ENCODE results near the gene ARHGEF25. TPM values are rescaled to one million over a fixed set of nuclear protein-coding genes. Genes with fewer than 3 reads are reported as not detected.
"Not testable (repeated sequence)": the region's sequence is repeated elsewhere in the genome, so short reads cannot be mapped to it uniquely, and the experiment has no call there.

ARHGEF25 gene
- total RNA-seq, 2 donors from 2014 or later, result 12.7 to 20.1 TPM

DNA sequence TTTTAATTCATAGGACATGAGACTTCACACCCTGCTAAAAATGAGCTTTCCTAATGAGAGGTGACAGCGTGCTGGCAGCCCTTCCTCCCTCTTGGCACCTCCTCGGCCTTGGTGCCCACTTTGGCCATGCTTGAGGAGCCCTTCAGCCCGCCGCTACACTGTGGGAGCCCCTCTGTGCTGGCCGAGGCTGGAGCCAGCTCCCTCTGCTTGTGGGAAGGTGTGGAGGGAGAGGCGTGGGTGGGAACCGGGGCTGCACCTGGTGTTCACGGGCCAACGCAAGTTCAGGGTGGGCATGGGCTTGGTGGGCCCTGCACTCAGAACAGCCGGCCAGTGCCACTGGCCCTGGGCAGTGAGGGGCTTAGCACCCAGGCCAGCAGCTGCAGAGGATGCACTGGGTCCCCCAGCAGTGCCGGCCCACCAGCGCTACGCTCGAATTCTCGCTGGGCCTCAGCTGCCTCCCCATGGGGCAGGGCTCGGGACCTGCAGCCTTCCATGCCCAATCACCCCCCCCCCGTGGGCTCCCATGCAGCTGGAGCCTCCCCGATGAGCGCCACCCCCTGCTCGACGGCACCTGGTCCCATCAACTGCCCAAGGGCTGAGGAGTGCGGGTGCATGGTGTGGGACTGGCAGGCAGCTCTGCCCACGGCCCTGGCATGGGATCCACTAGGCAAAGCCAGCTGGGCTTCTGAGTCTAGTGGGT, 44.5 kb downstream of the ARHGEF25 start:
- Histone ChIP-seq H3K4me1 (ENCODE audit: control insufficient read depth, insufficient read depth, low read length) (no peaks in the 10 kb centered on the region), H3K4me3 (ENCODE audit: low read length) (no peak overlapping the region), H3K9me3 (ENCODE audit: control insufficient read depth, low read length) (peaks cover 40% of the 10 kb centered on the region), H3K36me3 (ENCODE audit: control insufficient read depth, insufficient read depth, low read length) (no peaks in the 10 kb centered on the region), H3K9ac (ENCODE audit: extremely low read depth, low read length, poor library complexity, severe bottlenecking) (no peak overlapping the region), H3K27me3 (ENCODE audit: control insufficient read depth, insufficient read depth, low read length, poor library complexity, severe bottlenecking) (no peaks in the 10 kb centered on the region), H3K27ac (ENCODE audit: low read depth, low read length) (no peak overlapping the region)
- 81 to 90% methylated on average over 2 to 23 of the region's 23 CpGs for WGBS, 2 experiments (ENCODE audit: insufficient coverage in 1 of 2, insufficient read length in 1 of 2)
- no peak overlapping the region for H3K4me3 Mint-ChIP-seq
- no peaks in the 10 kb centered on the region for H3K36me3 Mint-ChIP-seq (ENCODE audit: low read depth)
- H3K27ac Mint-ChIP-seq, result no peak overlapping the region
- H3K4me1 Mint-ChIP-seq, result no peaks in the 10 kb centered on the region
- TF ChIP-seq, protein P1, sequence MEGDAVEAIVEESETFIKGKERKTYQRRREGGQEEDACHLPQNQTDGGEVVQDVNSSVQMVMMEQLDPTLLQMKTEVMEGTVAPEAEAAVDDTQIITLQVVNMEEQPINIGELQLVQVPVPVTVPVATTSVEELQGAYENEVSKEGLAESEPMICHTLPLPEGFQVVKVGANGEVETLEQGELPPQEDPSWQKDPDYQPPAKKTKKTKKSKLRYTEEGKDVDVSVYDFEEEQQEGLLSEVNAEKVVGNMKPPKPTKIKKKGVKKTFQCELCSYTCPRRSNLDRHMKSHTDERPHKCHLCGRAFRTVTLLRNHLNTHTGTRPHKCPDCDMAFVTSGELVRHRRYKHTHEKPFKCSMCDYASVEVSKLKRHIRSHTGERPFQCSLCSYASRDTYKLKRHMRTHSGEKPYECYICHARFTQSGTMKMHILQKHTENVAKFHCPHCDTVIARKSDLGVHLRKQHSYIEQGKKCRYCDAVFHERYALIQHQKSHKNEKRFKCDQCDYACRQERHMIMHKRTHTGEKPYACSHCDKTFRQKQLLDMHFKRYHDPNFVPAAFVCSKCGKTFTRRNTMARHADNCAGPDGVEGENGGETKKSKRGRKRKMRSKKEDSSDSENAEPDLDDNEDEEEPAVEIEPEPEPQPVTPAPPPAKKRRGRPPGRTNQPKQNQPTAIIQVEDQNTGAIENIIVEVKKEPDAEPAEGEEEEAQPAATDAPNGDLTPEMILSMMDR (conservative IDR thresholded peaks at IDR 0.05), result no peak
- DNase-seq, result no peak
- H3K27me3 Mint-ChIP-seq (ENCODE audit: insufficient read depth), result peaks cover 25% of the 10 kb centered on the region
- H3K9me3 Mint-ChIP-seq, result peaks cover 68% of the 10 kb centered on the region

DNA sequence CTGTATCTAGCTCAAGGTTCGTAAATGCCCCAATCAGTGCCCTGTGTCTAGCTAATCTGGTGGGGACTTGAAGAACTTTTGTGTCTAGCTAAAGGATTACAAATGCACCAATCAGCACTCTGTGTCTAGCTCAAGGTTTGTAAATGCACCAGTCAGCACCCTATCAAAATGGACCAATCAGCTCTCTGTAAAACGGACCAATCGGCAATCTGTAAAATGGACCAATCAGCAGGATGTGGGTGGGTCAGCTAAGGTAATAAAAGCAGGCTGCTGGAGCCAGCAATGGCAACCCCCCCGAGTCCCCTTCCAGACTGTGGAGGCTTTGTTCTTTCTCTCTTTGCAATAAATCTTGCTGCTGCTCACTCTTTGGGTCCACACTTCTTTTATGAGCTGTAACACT, 45.2 kb downstream of the ARHGEF25 start:
- DNase-seq; H3K27me3 ChIP-seq (ENCODE audit: control insufficient read depth, insufficient read depth, low read length, poor library complexity, severe bottlenecking); H3K36me3 Mint-ChIP-seq (ENCODE audit: low read depth); H3K36me3 ChIP-seq (ENCODE audit: control insufficient read depth, insufficient read depth, low read length); H3K9ac ChIP-seq (ENCODE audit: extremely low read depth, low read length, poor library complexity, severe bottlenecking); H3K4me1 ChIP-seq (ENCODE audit: control insufficient read depth, insufficient read depth, low read length); H3K27ac ChIP-seq (ENCODE audit: low read depth, low read length); H3K4me3 Mint-ChIP-seq; H3K4me3 ChIP-seq (ENCODE audit: low read length); H3K27ac Mint-ChIP-seq; H3K4me1 Mint-ChIP-seq: not testable (repeated sequence)
- Mint-ChIP-seq H3K9me3 (peaks cover 72% of the 10 kb centered on the region), H3K27me3 (ENCODE audit: insufficient read depth) (peaks cover 25% of the 10 kb centered on the region)
- 81 to 85% methylated on average over 4 of the region's 4 CpGs for WGBS, 2 experiments (ENCODE audit: insufficient coverage in 1 of 2, insufficient read length in 1 of 2)
- peaks cover 47% of the 10 kb centered on the region for H3K9me3 ChIP-seq (ENCODE audit: control insufficient read depth, low read length)

DNA sequence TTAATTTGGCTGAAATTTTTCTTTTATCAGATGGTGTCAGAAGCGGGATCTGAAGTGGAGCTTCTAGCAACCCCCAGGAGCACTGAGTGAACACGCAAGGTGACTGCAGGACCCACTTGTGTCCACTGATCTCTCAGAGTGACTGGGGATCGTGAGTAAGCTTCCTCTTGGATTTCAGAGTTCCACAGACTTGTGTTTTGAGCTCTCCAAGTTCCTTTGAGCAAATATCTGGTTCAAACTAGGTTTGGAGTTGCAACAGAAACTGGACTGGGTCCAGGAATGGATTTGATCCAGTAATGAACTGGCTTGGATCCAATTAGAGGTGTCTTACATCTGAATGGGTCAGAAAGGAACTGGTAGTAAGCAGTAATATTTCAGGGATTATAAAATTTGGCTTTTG, 46.5 kb downstream of the ARHGEF25 start:
- no peak overlapping the region for H3K4me3 Mint-ChIP-seq
- peaks cover 26% of the 10 kb centered on the region for H3K27me3 Mint-ChIP-seq (ENCODE audit: insufficient read depth)
- no peak for DNase-seq
- peaks cover 55% of the 10 kb centered on the region for H3K9me3 ChIP-seq (ENCODE audit: control insufficient read depth, low read length)
- no peaks in the 10 kb centered on the region for H3K4me1 ChIP-seq (ENCODE audit: control insufficient read depth, insufficient read depth, low read length)
- no peak overlapping the region for H3K27ac ChIP-seq (ENCODE audit: low read depth, low read length)
- no peaks in the 10 kb centered on the region for H3K36me3 ChIP-seq (ENCODE audit: control insufficient read depth, insufficient read depth, low read length)
- no peaks in the 10 kb centered on the region for H3K27me3 ChIP-seq (ENCODE audit: control insufficient read depth, insufficient read depth, low read length, poor library complexity, severe bottlenecking)
- 44 to 62% methylated on average over 3 of the region's 3 CpGs for WGBS, 2 experiments (ENCODE audit: insufficient coverage in 1 of 2, insufficient read length in 1 of 2)
- no peak overlapping the region for H3K4me3 ChIP-seq (ENCODE audit: low read length)
- H3K27ac Mint-ChIP-seq, result no peak overlapping the region
- H3K9me3 Mint-ChIP-seq, result peaks cover 78% of the 10 kb centered on the region
- no peaks in the 10 kb centered on the region for H3K4me1 Mint-ChIP-seq
- TF ChIP-seq, protein P1 (conservative IDR thresholded peaks at IDR 0.05), result no peak
- H3K36me3 Mint-ChIP-seq (ENCODE audit: low read depth), result no peaks in the 10 kb centered on the region
- no peak overlapping the region for H3K9ac ChIP-seq (ENCODE audit: extremely low read depth, low read length, poor library complexity, severe bottlenecking)

DNA sequence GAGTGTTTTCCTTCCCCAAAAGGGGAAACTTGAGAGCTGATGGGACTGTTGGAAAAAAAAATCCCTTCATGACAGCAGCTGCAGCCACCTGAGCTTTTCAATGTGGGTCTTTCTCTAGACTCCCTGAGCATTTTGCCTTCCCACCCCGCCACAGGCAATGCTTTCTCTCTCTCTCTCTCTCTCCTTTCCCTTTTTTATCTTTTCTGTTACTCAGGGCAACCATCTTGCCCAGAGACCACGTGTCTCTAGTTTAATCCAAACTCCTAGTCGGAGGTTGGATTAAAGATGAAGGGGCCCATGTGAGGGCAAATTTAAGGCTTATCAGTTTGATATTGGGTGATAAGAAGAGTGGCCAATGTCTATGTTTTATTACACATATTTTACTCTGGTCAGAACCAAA, 47.7 kb downstream of the ARHGEF25 start:
- no peaks in the 10 kb centered on the region for H3K4me1 ChIP-seq (ENCODE audit: control insufficient read depth, insufficient read depth, low read length)
- H3K36me3 ChIP-seq (ENCODE audit: control insufficient read depth, insufficient read depth, low read length), result no peaks in the 10 kb centered on the region
- Mint-ChIP-seq H3K27me3 (ENCODE audit: insufficient read depth) (peaks cover 29% of the 10 kb centered on the region), H3K27ac (no peak overlapping the region), H3K9me3 (peaks cover 82% of the 10 kb centered on the region), H3K36me3 (ENCODE audit: low read depth) (no peaks in the 10 kb centered on the region), H3K4me1 (no peaks in the 10 kb centered on the region), H3K4me3 (no peak overlapping the region)
- H3K27me3 ChIP-seq (ENCODE audit: control insufficient read depth, insufficient read depth, low read length, poor library complexity, severe bottlenecking), result no peaks in the 10 kb centered on the region
- TF ChIP-seq, protein P1 (conservative IDR thresholded peaks at IDR 0.05), result no peak
- WGBS, 2 experiments (ENCODE audit: insufficient coverage in 1 of 2, insufficient read length in 1 of 2), result 71 to 100% methylated on average over 1 to 3 of the region's 3 CpGs
- no peak overlapping the region for H3K27ac ChIP-seq (ENCODE audit: low read depth, low read length)
- no peak for DNase-seq
- no peak overlapping the region for H3K4me3 ChIP-seq (ENCODE audit: low read length)
- peaks cover 58% of the 10 kb centered on the region for H3K9me3 ChIP-seq (ENCODE audit: control insufficient read depth, low read length)
- no peak overlapping the region for H3K9ac ChIP-seq (ENCODE audit: extremely low read depth, low read length, poor library complexity, severe bottlenecking)

Measured in endodermal cell (in vitro differentiated cells).